Urothelium cell line (cell line): ENCODE measurements around the gene TMEM163.
A peak's percentile ranks its signal among the peaks of the same experiment; 100 is the strongest.

Experiments used
- DNase-seq: peaks from one replicate; pipeline ENCODE4 v3.0.0; 2011; ENCODE audit warnings: low spot score, mixed read lengths
- FAIRE-seq: peaks from 2 replicates; lab custom pipeline; 2011; peaks lifted over from hg19 to GRCh38; lab: Jason Lieb, UNC

The TMEM163 gene

GRCh38 chr2:134462791-134463698 is 255.8 kb downstream of the TMEM163 start:
- FAIRE-seq: no peak
- no peak for DNase-seq

DNA sequence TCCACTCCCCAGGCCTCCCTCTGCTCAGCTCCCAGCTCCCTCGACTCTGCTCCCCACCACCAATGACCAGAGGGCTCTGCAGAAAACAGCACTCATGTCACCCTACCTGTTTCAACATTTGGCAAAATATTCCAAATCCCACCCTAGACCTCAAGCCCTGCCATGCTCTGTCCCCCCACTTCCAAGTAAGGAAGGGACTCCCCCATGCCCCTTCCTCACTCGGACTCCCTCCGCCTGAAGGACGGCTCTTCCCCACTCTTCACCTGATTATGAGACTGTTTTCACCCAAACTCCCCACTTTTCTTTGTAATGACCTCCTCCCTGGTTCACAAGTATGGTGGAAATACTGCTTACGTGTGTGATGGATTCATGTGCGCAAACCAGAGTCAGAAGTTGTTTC is 256.5 kb downstream of the TMEM163 start:
- FAIRE-seq: no peak
- DNase-seq: no peak

DNA sequence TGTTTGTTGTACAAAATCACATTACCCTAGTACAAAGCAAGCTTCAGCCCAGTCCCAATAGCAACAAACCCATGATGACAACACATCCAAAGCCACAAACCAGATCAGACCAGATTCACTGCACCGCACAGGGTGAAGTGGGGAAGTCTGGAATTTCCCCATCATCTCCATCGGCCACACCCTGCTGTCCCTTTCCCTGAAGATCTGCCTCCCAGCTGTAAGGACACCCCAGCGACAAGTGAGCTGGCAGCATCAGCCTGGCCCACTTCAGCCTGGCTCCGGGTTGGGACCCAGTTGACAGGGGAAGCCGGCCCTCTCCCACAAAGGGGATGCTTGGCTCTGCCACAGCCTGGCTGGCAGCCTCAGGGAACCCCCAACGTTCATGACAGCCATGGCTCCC is 257.3 kb downstream of the TMEM163 start:
- FAIRE-seq (no peak), DNase-seq (peak; percentile 32)

DNA sequence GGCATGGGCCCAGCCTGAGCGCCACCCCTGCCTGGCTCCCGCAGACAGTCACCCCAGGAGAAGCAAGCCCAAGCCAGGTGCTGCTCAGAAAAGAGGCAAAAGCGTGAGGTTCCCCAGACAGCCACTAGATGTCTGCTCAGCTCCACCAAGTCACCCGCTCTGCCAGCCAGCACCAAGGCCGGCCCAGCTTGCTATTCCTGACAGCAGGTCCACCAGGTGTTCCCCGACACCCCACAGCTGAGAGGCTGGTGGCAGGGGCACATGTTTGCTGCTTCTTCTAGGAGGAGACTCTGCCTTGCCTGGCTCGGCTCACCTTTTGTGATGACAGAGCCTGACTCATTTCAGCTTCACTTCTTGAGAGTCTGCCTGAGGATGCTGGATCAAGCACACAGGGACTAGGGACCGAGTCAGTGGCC is 258.2 kb downstream of the TMEM163 start:
- FAIRE-seq: peak; percentile 81
- peak; percentile 85 for DNase-seq

DNA sequence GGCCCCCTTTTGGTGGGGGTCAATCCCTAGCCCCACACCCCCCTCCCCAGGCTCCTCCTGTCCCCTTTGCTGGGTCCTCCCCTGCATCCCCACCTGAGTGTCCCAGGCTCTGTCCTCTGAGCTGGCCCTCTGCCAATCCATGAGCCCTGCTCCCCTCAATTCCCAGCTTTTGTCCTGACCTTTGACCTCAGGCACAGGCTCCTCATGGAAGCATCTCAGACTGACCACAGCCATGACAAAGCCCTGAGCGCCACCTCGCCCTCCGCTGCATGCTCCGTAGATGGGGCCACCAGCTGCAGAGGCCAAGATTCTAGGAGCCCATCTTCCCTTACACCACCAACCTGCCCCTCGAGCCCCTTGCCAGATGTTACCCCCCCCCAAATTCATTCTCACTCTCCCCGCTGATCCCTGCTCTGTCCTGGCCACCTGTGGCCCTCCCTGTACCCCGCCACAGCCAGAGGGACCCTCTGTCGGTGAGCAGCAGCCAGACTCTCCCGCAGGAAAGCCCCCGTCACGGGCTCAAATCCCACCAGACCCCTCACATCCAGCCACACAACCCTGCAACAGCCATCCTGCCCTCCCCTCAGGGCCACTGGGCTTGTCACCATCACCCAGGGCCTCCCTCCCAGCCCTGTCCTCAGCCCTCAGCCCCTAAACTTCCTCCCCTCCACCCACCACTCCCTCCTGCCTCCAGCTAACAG is 258.9 kb downstream of the TMEM163 start:
- no peak for DNase-seq
- no peak for FAIRE-seq

GRCh38 chr2:134458950-134459349 is 259.9 kb downstream of the TMEM163 start:
- DNase-seq (no peak), FAIRE-seq (no peak)

- DNase-seq: no peak
- FAIRE-seq: no peak
These were observed 260.3 kb downstream of the TMEM163 start for GRCh38 chr2:134458473-134458853.

DNA sequence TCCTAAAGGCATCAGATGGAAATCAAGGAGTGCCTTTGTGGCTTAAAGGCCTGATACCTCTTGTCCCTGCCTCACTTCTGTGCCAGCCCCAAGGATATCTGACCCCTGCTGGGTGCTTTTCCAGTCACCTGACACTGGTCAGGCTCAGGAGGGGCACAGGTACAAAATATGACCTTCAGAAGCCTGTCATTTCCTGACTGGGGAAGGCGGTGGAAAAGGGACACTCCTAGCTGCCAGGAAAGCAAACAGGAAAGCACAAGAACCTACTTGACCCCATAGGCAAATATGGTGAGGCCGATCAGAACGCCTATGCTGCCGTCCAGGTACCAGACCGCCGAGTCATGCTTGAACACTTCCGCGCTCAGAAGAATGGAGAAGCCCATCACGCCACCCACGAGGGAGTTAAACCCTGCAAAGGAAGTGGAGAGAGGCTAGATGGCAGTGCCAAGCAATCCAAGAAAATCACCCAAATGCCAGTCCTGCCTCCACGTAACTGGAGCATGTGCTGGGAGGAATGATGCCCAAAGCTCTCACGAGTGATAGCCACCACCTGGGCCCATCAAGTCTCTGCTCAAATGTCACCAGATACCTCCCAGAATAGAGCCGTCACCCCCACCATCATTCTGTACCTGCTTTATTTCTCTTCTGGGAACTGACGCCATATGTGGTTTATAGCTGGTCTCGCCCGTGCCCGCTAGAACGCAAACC is 260.9 kb downstream of the TMEM163 start:
- FAIRE-seq: no peak
- DNase-seq: no peak

DNA sequence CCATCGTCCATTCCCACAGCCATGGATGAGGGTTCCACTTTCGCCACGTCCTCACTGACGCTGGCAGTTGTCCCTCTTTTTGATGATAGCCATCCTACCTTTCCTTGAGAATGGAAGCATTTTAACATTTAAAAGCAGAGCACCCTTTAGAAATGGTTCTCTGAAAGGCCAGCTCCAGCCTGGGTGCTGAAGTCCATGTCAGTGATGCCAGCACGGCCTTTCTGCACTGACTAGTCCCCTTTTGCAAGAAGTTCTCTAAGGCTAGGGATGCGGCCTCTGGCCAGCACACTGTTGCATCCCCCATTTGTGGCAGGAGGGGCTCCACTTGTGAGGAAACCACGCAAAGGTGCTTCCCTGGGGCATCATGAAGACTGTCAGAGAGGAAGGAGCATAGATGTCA is 261.4 kb downstream of the TMEM163 start:
- FAIRE-seq (no peak), DNase-seq (no peak)

- DNase-seq: no peak
- FAIRE-seq: no peak
These were observed 263.4 kb downstream of the TMEM163 start for GRCh38 chr2:134455426-134455825.

DNA sequence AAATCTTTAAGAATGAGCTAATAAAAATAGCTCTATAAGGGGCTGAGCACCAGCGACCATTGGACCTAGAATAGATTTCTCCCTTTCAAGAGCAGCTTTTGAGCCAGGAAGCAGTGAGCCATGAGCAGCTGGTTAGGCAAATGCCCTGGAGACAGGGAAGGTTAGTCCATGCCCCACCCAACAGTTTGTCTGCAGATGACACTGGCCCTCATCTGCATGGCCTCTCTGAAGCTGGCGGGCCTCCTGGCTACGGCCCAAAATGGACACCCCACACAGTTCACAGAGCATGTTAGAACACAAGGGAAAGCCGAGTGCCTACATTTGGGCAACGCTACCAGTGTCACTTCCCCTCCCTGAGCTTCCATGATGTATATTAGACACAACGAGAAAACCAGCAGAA is 263.9 kb downstream of the TMEM163 start:
- no peak for DNase-seq
- FAIRE-seq: no peak

DNA sequence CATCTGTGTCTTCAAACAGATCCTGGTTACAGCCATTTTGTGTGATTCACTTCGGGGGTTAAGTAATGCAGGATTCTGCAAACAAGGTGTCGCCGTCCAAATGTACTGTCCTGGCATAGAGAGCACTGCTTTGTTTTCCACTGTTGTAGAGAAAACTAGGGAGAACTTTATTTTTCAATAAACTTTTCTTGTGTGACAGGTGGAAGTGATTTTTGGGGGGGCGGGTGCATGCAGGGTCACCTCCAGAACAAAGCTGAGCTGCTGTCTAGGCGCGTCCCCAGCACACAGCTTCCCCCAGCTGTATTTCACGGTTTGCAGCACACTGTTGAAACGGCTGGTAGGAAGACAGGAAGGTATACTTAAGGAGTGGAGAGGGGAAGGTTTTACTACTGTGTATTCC is 264.4 kb downstream of the TMEM163 start:
- DNase-seq: no peak
- FAIRE-seq: no peak

DNA sequence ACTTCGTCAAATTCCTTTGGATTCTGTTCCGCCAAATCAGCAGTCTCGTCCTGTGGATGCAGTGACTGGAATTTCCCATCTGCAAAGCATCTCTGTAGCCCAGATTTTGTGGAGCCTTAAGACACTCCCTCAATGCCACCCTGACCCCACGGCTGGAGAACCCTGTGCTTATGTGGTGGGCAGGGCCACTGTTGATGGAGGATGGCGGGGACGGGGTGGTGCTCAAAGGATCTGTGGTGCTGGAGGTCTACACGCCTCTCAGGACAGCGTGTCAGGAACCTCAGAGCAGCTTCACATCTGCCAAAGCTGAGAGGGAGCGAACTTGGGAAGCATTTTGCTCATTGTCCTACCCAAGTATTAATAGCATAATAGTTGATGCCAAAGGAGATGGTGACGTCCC is 264.8 kb downstream of the TMEM163 start:
- FAIRE-seq: no peak

GRCh38 chr2:134453476-134453875 is 265.3 kb downstream of the TMEM163 start:
- no peak for FAIRE-seq
- DNase-seq: no peak

More for the DNA sequence above, 264.8 kb downstream of the TMEM163 start:
- DNase-seq: no peak

- FAIRE-seq: no peak
- DNase-seq: no peak
These were observed 266.6 kb downstream of the TMEM163 start for GRCh38 chr2:134452042-134452733.

DNA sequence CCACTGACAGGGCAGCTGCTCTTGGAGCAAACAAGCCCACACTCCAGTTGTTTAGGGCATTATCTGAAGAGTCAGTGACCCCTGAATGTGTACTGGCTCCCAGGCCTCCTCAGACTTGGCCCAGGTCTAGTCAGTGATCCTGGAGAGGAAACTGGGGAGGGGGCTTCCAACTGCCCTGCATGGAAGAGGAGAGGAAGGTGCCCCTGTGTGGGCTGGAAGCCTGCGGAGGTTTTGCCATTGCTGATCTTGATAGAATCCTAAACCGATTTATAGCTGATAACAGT is 267.5 kb downstream of the TMEM163 start:
- no peak for FAIRE-seq

GRCh38 chr2:134449751-134450513 is 268.9 kb downstream of the TMEM163 start:
- FAIRE-seq: no peak

More for the DNA sequence above, 267.5 kb downstream of the TMEM163 start:
- no peak for DNase-seq

GRCh38 chr2:134449157-134449556 is 269.6 kb downstream of the TMEM163 start:
- DNase-seq (no peak), FAIRE-seq (no peak)

More at GRCh38 chr2:134449751-134450513, 268.9 kb downstream of the TMEM163 start:
- DNase-seq: no peak

- DNase-seq (no peak), FAIRE-seq (no peak)
These were observed 270.1 kb downstream of the TMEM163 start for GRCh38 chr2:134448650-134449049.

- DNase-seq (no peak), FAIRE-seq (no peak)
These were observed 271.1 kb downstream of the TMEM163 start for GRCh38 chr2:134447669-134448068.
